Cortex of kidney (tissue), 1 donor: Measurements from ENCODE around the gene RFX1.
"Not testable (repeated sequence)": the region's sequence is repeated elsewhere in the genome, so short reads cannot be mapped to it uniquely, and the experiment has no call there.

Experiments used
- DNase-seq: peaks from one replicate; lab custom pipeline; 2025; lab: John Stamatoyannopoulos, UW

The RFX1 gene

DNA sequence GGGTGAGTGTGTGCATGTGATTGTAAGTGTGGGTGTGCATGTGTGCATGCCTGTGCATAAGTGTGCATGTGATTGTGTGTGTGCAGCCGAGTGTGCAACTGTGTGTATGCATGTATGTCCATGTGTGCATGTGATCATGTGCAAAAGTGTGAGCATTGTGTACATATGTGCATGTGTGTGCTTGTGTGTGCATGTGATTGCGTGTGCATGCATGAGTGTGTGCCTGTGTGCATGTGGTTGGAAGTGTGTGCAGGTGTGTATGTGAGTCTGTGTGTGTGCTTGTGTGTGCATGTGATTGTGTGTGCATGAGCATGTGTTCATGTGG, 71.4 kb downstream of the RFX1 start:
- DNase-seq: no peak

DNA sequence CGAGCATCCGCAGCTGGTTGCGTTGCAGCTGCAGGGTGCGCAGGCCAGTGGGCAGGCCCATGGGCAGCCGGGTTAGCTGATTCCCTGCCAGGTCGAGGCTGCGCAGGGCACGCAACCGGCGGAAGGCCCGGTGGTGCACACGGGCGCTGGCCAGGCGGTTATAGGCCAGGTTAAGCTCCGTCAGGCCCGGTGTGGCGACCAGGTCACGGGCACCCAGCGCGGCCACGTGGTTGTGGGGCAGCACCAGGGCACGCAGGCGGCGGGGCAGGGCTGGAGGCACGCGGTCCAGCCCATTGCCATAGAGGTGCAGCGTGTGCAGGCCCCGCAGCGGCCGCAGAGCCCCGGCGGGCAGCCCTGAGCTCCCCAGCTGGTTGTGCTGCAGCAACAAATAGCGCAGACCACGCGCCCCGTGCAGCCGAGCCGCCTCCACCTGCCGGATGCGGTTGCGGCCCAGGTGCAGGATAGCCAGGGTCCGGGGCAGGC, 73.2 kb downstream of the RFX1 start:
- no peak for DNase-seq

- no peak for DNase-seq
Observed at GRCh38 chr19:13932149-13932637, 73.9 kb downstream of the RFX1 start.

GRCh38 chr19:13931391-13932148, 74.5 kb downstream of the RFX1 start:
- no peak for DNase-seq

- no peak for DNase-seq
Observed at GRCh38 chr19:13930402-13930801, 75.7 kb downstream of the RFX1 start.

DNA sequence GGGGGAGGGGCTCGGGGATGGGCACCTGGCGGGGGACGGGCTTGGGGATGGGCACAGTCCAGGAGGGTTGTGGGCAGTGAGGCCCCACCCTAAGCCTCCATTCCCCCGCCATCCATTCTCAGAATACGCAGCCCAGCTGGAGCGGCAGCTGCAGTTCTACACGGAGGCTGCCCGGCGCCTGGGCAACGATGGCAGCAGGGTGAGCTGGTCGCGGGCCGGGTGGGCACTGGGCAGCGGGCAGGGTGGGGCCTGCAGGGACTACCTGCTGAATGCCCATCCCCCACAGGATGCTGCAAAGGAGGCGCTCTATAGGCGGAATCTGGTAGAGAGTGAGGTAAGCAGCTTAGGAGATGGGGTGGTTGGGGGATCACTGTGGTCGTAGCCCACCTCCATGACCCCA, 76.2 kb downstream of the RFX1 start:
- no peak for DNase-seq

DNA sequence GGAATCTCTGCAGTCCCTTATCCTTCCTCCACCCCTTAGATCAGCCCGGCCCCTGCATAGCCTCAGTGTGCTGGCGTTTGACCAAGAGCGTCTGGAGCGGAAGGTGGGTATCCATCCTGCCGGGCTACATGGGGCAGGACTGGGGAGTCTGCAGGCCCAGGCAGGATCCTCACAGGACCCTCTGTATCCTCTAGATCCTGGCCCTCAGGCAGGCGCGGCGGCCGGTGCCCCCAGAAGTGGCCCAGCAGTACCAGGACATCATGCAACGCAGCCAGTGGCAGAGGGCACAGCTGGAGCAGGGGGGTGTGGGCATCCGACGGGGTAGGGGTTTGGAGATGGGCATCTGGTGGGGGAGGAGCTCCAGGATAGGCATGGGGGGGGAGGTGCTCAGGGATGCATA, 76.8 kb downstream of the RFX1 start:
- DNase-seq: no peak

GRCh38 chr19:13926715-13927114, 79.4 kb downstream of the RFX1 start:
- no peak for DNase-seq

DNA sequence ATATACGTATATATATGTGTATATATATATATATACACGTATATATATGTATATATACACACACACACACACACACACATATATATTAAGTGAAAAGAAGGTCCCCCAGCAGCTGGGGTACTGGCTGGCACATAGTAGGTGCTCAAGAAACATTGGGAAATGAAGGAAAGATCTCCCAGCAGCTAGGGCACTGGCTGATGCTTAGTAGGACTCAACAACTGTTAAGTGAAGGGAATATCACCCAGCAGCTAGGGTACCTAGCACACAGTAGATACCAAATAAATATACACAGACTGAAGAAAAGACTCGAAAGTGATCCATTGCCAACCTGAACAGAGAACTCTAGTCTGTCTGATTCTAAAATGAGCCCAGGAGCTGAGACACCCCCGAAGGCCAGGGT, 80.1 kb downstream of the RFX1 start:
- DNase-seq: no peak

DNA sequence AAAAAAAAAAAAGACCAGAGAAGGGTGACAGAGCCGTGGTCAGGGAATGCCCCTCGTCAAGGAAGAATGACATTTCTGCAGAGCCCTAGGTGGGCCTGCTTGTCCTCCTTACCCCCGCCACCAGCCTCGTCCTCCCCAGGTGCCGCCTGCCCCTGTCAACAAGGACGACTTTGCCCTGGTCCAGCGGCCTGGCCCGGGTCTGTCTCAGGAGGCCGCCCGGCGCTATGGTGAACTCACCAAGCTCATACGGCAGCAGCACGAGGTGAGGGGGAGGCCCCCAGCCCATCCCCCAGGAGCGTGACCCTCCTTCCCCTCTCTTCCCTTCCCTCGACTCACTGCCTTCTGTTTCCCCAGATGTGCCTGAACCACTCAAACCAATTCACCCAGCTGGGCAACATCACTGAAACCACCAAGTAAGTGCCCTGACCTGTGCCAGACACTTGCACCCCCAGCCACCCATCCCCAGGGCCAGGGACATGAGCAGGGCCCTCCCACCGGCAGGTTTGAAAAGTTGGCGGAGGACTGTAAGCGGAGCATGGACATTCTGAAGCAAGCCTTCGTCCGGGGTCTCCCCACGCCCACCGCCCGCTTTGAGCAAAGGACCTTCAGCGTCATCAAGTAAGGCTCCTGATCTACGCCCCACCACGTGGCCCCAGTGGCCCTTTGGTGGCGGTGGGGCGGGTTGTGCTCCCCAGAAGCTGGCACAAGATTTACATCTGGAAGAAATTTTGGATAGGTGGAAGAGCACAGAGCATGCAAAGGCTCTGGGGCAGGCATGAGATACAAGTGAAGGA, 82.7 kb downstream of the RFX1 start:
- DNase-seq: no peak

DNA sequence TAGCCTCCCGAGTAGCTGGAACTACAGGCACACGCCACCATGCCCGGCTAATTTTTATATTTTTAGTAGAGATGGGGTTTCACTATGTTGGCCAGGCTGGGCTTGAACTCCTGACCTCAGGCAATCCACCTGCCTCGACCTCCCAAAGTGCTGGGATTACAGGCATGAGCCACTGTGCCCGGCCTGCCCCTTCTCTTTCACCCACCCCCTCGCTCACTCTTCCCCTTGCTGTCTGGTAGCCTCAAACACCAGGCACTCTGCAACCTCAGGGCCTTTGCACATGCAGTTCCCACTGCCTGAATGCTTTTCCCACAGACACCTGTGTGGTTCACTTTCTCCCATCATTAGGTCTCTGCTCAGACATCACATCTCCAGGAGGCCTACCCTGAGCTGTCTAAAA, 84.0 kb downstream of the RFX1 start:
- DNase-seq: not testable (repeated sequence)

- no peak for DNase-seq
Observed at GRCh38 chr19:13920940-13921747, 85.0 kb downstream of the RFX1 start.

- no peak for DNase-seq
Observed at GRCh38 chr19:13920524-13920923, 85.6 kb downstream of the RFX1 start.

DNA sequence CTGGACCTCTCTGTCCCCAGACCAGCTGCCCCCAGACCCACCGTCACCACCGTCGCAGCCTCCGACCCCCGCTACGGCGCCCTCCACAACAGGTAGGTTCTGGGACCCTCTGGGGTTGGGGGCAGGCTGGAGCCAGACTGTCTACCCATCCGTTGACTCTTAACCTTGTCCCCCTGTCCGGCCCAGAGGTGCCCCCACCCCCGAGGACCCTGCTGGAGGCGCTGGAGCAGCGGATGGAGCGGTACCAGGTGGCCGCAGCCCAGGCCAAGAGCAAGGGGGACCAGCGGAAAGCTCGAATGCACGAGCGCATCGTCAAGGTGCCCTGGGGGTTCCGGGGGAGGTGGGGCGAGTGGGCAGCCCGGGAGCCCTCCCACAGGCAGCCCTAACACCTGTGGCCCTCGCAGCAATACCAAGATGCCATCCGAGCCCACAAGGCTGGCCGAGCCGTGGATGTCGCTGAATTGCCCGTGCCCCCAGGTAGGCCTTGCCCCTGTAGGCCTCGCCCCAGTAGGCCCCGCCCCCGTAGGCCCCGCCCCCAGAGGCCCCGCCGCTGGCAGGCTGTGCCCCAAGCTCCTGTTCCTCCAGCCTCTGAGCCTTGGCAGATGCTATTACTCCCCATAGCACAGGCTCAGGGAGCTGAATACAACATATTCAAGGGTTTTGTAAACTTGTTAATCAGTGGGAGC, 87.3 kb downstream of the RFX1 start:
- no peak for DNase-seq

DNA sequence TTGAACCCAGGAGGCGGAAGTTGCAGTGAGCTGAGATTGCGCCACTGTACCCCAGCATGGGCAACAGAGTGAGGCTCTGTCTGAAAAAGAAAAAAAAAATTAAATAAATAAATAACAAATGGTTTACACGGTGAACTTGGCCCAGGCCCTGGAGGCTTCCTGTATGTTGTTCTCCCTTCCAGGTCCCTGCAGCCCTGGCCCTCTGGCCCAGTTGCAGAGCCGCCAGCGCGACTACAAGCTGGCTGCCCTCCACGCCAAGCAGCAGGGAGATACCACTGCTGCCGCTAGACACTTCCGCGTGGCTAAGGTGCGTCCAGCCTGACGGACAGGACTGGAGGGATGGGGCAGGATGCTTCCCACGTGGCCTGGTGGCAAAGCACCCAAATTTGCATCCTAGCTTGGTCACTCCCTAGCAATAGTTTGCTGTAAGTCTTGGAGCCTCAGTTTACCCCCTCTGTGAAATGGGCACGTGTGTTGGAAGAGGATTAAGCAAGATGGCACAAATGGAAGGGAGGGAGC, 88.2 kb downstream of the RFX1 start:
- DNase-seq: no peak

GRCh38 chr19:13914777-13915176, 91.3 kb downstream of the RFX1 start:
- no peak for DNase-seq

GRCh38 chr19:13913352-13913751, 92.8 kb downstream of the RFX1 start:
- no peak for DNase-seq
